HG03571 (cell line): Measurements from ENCODE around the gene ZNF414.
"Not testable (repeated sequence)": the region's sequence is repeated elsewhere in the genome, so short reads cannot be mapped to it uniquely, and the experiment has no call there.

ENCODE experiments used
- ATAC-seq: cut with Tn5 transposase; IDR thresholded peaks from one replicate; pipeline ENCODE4 v1.9.1; 2021; ENCODE audit not compliant: unreplicated experiment

Gene ZNF414

GRCh38 chr19:8513687-8514504, at the start of gene ZNF414:
TSS of gene ZNF414 (minus strand) at chr19:8514167. CDS start at chr19:8514046, 121 bp downstream.
- ATAC-seq, result peak; percentile 85

DNA sequence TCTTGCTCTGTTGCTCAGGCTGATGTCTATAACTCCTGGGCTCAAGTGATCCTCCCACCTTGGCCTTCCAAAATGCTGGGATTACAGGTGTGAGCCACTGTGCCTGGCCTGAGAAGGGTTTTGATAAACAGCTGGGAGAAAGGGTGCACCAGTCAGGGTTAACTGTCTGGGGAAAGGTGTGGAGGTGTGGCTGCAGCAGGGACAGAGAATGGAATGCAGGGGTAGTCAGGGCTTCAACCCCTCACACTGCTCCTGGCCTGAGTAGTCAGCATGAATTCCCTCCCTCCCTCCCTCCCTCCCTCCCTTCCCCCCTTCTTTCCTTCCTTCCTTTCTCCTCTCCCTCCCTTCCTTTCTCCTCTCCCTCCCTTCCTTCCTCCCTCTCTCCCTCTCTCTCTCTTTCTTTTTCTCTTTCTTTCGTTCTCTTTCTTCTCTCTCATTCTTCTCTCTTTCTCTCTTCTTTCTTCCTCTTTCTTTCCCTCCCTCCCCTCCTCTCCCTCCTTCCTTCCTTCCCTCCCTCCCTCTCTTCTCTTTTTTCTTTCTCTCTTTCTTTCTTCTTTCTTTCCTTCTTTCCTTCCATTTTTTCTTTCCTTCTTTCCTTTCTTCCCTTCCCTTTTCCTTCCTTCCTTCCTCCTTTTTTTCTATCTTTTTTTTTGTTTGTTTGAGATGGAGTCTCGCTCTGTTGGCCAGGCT, 47.3 kb upstream of the ZNF414 start:
- no peak for ATAC-seq

GRCh38 chr19:8558325-8558724, 44.4 kb upstream of the ZNF414 start:
- no peak for ATAC-seq

- no peak for ATAC-seq
Measured at GRCh38 chr19:8557642-8558238, 43.8 kb upstream of the ZNF414 start.

DNA sequence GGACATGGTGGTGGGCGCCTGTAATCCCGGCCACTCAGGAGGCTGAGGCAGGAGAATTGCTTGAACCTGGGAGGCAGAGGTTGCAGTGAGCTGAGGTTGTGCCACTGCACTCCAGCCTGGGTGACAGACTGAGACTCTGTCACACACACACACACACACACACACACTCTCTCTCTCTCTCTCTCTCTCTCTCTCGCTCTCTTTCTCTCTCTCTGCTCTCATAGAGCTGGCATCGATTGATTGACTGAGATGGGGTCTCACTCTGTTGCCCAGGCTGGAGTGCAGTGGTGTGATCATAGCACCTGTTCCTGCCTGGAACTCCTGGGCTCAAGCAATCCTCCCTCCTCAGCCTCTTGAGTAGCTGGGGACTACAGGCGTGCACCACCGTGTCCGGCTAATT, 39.8 kb upstream of the ZNF414 start:
- ATAC-seq, result not testable (repeated sequence)

DNA sequence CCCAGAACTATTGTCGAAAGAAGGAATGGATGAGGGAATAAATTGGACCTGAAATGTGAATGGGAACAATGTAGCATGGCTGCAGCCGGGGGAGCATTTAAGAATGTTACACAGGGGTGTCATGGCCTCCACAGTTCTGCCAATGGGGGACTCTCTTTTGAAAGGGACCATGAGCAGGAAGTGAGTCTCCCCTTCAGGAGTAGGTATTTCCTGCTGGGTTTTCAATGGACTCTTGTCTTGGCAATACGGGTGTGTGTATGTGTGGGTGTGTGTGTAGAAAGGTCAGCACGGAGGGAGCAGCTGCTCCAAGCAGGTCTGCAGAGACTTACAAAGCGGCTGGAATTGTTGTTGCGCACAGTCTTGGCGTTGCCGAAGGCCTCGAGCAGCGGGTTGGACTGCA, 38.8 kb upstream of the ZNF414 start:
- no peak for ATAC-seq

DNA sequence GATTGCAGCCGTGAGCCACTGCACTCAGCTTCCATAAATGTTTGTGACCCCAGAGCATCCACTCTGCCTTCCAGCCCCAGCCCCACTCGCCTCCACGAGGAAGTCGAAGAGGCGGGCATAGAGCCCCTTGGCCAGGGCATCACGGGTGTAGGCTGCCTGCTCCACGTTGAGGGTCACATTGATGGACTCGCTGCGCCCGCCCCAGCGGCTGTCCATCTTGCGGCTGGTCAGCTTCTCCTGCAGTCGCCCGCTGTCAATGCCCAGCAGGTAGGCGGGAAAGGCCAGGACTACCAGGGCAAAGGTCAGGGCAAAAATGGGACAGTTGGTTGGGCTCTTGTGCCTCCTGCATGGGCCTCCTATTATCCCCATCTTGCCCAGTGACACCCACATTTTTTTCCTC, 36.1 kb upstream of the ZNF414 start:
- no peak for ATAC-seq

DNA sequence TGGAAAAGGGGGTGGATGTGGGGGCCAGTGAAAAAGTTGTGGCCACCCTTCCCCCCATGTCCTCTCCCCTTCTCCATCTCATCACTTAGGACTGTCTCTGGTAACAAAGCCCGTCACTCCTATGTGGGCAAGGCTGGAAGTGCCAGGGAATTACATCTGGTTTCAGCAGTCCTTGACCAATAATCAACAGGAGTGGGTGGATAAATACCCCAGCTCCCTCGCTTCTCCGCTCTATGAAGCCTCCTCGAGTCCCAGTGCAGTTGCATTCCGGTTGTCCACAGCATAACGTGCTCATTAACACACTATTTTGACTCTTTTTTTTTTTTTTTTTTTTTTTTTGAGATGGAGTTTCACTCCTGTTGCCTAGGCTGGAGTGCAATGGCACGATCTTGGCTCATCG, 31.8 kb upstream of the ZNF414 start:
- no peak for ATAC-seq

DNA sequence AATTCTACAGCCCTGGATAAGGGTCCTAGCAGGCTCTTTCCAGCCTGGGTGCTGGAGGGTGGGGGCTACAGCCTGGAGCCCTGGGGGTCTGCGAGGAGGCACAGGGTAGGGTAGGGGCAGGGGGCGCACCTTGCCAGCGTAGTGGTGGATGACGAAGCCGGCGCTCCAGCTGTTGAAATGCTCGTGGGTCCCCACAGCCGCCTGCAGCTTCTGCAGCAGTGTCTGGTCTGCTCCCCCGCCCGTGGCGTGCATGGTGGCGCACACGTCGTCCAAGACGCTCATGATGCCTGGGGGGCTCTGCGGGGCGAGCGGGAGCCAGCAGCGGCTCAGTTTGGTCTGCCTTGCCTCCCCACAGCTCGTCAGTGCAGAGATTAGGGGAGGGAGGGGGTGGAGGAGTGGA, 30.2 kb upstream of the ZNF414 start:
- no peak for ATAC-seq

DNA sequence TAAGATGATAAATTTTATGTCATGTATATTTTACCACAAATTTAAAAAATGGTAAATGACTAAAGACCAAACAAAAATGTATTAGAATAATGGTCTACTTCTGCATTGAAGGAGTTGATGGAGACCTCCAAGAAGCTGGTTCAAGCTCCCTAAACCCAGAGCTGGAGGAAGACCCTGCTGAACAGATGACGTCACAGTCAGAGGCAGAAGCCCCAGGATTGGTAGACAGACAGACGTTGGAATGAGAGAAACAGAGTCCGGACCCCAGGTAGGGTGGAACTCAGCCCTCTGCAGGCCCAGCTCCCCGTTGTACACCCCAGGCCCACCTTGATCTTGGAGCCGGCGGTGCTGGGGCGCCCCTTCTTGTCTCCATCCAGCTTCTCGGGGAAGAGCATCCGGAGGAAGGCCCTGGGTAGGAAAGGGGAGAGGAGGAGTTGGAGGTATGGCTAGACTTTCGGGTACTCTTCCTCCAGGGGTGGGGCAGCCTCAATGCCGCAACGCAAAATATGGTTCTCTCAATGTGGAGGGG, 25.7 kb upstream of the ZNF414 start:
- no peak for ATAC-seq

DNA sequence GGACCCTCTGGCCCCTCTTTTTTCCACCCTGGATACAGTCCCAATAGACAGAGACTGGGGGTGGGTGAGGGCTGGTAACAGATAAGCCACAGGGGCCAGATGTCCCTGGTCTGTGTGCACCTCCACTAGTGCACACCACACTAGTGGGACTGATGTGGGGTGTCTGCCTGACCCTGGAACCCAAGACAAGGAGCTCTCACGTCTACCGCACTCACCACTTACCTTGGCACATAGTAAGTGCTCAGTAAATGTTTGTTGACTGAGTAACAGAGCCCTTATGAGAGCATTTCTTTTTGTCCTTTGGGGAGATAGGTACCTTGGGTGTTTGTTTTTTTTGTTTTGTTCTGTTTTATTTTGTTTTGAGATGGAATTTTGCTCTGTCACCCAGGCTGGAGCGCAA, 23.1 kb upstream of the ZNF414 start:
- no peak for ATAC-seq

DNA sequence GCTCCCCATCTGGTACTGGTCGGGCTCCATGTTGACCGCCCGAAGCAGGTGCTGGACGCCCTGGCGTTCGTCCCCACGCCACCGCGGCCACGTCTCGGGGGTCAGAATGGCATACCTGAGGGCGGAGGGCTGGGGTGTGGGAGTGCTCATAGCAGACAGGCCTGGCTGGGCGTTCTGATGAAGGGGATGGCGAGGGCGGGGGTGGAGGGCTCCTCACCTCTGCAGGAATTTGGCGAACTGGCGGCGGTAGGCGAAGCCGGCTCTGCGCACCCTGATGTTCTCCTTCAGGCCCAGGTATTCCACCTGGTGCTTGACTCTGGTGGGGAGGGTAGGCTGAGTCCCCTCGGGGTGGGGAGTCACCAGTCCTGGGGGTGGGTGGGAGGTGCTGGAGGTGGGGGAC, 22.3 kb upstream of the ZNF414 start:
- no peak for ATAC-seq

DNA sequence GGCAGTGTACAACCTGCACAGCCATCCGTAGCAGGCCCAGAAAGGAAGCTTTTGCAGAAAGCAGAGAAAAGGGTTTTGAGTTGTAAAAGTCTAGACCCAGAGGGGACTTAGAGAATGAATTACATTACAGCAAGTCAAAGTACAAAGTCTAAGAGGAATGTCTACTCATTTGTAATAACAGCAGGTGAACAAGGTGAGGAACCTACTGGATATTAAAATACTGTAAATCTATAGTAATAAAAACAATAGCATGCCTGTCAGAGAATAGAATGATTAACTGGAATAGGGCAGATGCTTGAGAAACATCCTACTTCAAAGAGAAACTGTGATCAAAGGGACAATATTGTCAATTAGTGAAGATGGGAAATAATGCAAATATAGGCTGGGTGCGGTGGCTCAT, 18.3 kb upstream of the ZNF414 start:
- ATAC-seq, result no peak

GRCh38 chr19:8531470-8531869, 17.5 kb upstream of the ZNF414 start:
- ATAC-seq, result no peak

DNA sequence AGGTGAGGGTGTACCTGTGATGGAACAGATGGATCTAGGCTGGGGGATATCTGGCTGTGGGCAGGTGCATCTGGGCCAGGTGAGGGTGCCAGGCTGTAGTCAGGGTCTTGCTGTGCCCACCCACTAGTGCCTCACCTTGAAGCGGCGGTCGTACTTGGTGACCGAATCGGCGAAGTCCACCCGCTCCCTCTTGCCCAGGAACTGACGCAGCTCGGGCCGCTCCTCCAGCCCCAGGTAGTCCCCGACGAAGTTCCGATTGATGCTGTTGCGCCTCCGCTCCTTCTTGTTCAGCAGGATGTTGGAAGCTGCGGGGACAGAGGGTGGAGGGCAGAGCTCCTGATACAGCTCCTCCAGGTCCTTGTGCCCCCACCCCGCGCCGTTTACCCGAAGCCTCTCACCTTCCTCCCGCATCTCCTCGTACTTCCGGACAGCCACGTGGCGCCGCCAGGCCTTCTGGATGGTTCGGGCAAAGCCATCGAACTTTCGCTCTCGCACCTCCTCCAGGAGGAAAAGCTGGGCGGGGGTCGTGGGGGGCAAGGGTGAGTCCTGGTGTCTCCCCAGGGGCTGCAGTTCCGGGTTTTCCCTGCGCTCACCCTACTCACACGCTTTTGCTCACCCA, 16.2 kb upstream of the ZNF414 start:
- ATAC-seq, result no peak

- ATAC-seq, result no peak
Measured at GRCh38 chr19:8529369-8530006, 15.5 kb upstream of the ZNF414 start.

DNA sequence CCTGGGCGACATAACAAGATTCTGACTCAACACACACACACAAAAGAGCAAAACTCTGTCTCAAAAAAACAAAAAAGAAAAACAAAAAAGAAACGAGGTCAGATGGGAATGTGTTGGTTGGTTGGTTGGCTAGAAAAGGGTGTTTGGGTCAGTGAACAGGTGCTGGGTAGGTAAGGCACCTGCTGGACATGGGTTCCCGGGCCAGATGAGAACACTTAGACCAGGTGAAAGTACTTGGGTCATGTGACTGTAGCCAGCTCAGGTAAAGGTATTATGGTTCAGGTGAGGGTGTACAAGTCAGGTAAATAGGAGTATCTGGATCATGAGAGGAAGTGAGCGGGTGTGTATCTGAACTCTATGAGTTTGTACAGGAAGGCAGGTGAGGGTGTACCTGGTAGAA, 14.5 kb upstream of the ZNF414 start:
- no peak for ATAC-seq

GRCh38 chr19:8526345-8527091, 12.6 kb upstream of the ZNF414 start:
- ATAC-seq, result no peak

- no peak for ATAC-seq
Measured at GRCh38 chr19:8525401-8525684, 11.4 kb upstream of the ZNF414 start.

DNA sequence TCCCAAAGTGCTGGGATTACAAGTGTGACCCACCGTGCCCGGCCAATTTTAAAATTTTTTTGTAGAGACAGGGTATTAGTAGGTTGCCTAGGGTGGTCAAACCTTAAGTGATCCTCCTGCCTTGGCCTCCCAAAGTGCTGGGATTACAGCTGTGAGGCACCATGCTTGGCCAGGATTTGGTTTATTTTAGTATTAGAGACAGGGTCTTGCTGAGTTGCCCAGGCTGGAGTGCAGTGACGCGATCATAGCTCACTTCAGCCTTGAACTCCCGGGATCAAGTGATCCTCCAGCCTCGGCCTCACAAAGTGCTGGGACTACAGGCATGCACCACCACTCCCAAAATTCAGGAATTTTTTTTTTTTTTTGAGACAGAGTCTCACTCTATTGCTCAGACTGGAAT, 5.4 kb upstream of the ZNF414 start:
- no peak for ATAC-seq

- ATAC-seq, result no peak
Measured at GRCh38 chr19:8518536-8518935, 4.6 kb upstream of the ZNF414 start.
